Measurements from ENCODE around the gene GPRC5C.

Gene GPRC5C

GRCh38 chr17:74454197-74455024 is 22.5 kb downstream of the GPRC5C start:
- H3K27ac ChIP-seq (ENCODE audit: low read depth, low read length), result no peak overlapping the region
- no peaks in the 10 kb centered on the region for H3K36me3 ChIP-seq (ENCODE audit: control insufficient read depth, insufficient read depth, low read length)
- peak overlapping the region; percentile 73 for H3K4me3 ChIP-seq (ENCODE audit: low read depth, low read length)
- H3K4me1 ChIP-seq (ENCODE audit: control insufficient read depth, insufficient read depth, low read length), result peaks cover 41% of the 10 kb centered on the region
- H3K27me3 ChIP-seq (ENCODE audit: control insufficient read depth, insufficient read depth, low read length), result peaks cover 50% of the 10 kb centered on the region
- peak overlapping the region; percentile 68 for H3K9ac ChIP-seq (ENCODE audit: low read length)
- no peaks in the 10 kb centered on the region for H3K9me3 ChIP-seq (ENCODE audit: control insufficient read depth, insufficient read depth, low read depth, low read length)

- Histone ChIP-seq H3K4me1 (ENCODE audit: control insufficient read depth, insufficient read depth, low read length) (peaks cover 41% of the 10 kb centered on the region), H3K4me3 (ENCODE audit: low read depth, low read length) (peak overlapping the region; percentile 73), H3K27ac (ENCODE audit: low read depth, low read length) (no peak overlapping the region), H3K36me3 (ENCODE audit: control insufficient read depth, insufficient read depth, low read length) (no peaks in the 10 kb centered on the region), H3K9me3 (ENCODE audit: control insufficient read depth, insufficient read depth, low read depth, low read length) (no peaks in the 10 kb centered on the region), H3K27me3 (ENCODE audit: control insufficient read depth, insufficient read depth, low read length) (peaks cover 50% of the 10 kb centered on the region), H3K9ac (ENCODE audit: low read length) (peak overlapping the region; percentile 68)
These were observed 23.2 kb downstream of the GPRC5C start for GRCh38 chr17:74455025-74455545.

- Histone ChIP-seq H3K27me3 (ENCODE audit: control insufficient read depth, insufficient read depth, low read length) (peaks cover 49% of the 10 kb centered on the region), H3K4me1 (ENCODE audit: control insufficient read depth, insufficient read depth, low read length) (peaks cover 41% of the 10 kb centered on the region), H3K27ac (ENCODE audit: low read depth, low read length) (no peak overlapping the region)
These were observed 23.9 kb downstream of the GPRC5C start for GRCh38 chr17:74455821-74456220.

GRCh38 chr17:74457146-74457819 is 25.4 kb downstream of the GPRC5C start:
- no peaks in the 10 kb centered on the region for H3K9me3 ChIP-seq (ENCODE audit: control insufficient read depth, insufficient read depth, low read depth, low read length)
- H3K4me3 ChIP-seq (ENCODE audit: low read depth, low read length), result no peak overlapping the region
- H3K27me3 ChIP-seq (ENCODE audit: control insufficient read depth, insufficient read depth, low read length), result peaks cover 36% of the 10 kb centered on the region
- no peak overlapping the region for H3K27ac ChIP-seq (ENCODE audit: low read depth, low read length)
- no peaks in the 10 kb centered on the region for H3K36me3 ChIP-seq (ENCODE audit: control insufficient read depth, insufficient read depth, low read length)
- peaks cover 35% of the 10 kb centered on the region for H3K4me1 ChIP-seq (ENCODE audit: control insufficient read depth, insufficient read depth, low read length)
- no peak overlapping the region for H3K9ac ChIP-seq (ENCODE audit: low read length)

More at GRCh38 chr17:74455821-74456220, 23.9 kb downstream of the GPRC5C start:
- H3K36me3 ChIP-seq (ENCODE audit: control insufficient read depth, insufficient read depth, low read length), result no peaks in the 10 kb centered on the region
- no peak overlapping the region for H3K4me3 ChIP-seq (ENCODE audit: low read depth, low read length)
- no peaks in the 10 kb centered on the region for H3K9me3 ChIP-seq (ENCODE audit: control insufficient read depth, insufficient read depth, low read depth, low read length)
- H3K9ac ChIP-seq (ENCODE audit: low read length), result no peak overlapping the region

GRCh38 chr17:74457820-74458166 is 25.9 kb downstream of the GPRC5C start:
- no peak overlapping the region for H3K27ac ChIP-seq (ENCODE audit: low read depth, low read length)
- peaks cover 30% of the 10 kb centered on the region for H3K4me1 ChIP-seq (ENCODE audit: control insufficient read depth, insufficient read depth, low read length)
- H3K9ac ChIP-seq (ENCODE audit: low read length), result no peak overlapping the region
- no peaks in the 10 kb centered on the region for H3K36me3 ChIP-seq (ENCODE audit: control insufficient read depth, insufficient read depth, low read length)
- no peak overlapping the region for H3K4me3 ChIP-seq (ENCODE audit: low read depth, low read length)
- no peaks in the 10 kb centered on the region for H3K9me3 ChIP-seq (ENCODE audit: control insufficient read depth, insufficient read depth, low read depth, low read length)
- H3K27me3 ChIP-seq (ENCODE audit: control insufficient read depth, insufficient read depth, low read length), result peaks cover 31% of the 10 kb centered on the region

- Histone ChIP-seq H3K27me3 (ENCODE audit: control insufficient read depth, insufficient read depth, low read length) (peaks cover 21% of the 10 kb centered on the region), H3K9me3 (ENCODE audit: control insufficient read depth, insufficient read depth, low read depth, low read length) (no peaks in the 10 kb centered on the region), H3K4me1 (ENCODE audit: control insufficient read depth, insufficient read depth, low read length) (peaks cover 22% of the 10 kb centered on the region), H3K27ac (ENCODE audit: low read depth, low read length) (no peak overlapping the region), H3K4me3 (ENCODE audit: low read depth, low read length) (no peak overlapping the region), H3K9ac (ENCODE audit: low read length) (no peak overlapping the region), H3K36me3 (ENCODE audit: control insufficient read depth, insufficient read depth, low read length) (no peaks in the 10 kb centered on the region)
These were observed 26.9 kb downstream of the GPRC5C start for GRCh38 chr17:74458835-74459234.

GRCh38 chr17:74459622-74460021 is 27.7 kb downstream of the GPRC5C start:
- Histone ChIP-seq H3K9me3 (ENCODE audit: control insufficient read depth, insufficient read depth, low read depth, low read length) (no peaks in the 10 kb centered on the region), H3K27me3 (ENCODE audit: control insufficient read depth, insufficient read depth, low read length) (peaks cover 19% of the 10 kb centered on the region), H3K4me1 (ENCODE audit: control insufficient read depth, insufficient read depth, low read length) (peaks cover 16% of the 10 kb centered on the region), H3K36me3 (ENCODE audit: control insufficient read depth, insufficient read depth, low read length) (no peaks in the 10 kb centered on the region), H3K4me3 (ENCODE audit: low read depth, low read length) (no peak overlapping the region), H3K27ac (ENCODE audit: low read depth, low read length) (no peak overlapping the region), H3K9ac (ENCODE audit: low read length) (no peak overlapping the region)

GRCh38 chr17:74460241-74460640 is 28.4 kb downstream of the GPRC5C start:
- Histone ChIP-seq H3K9me3 (ENCODE audit: control insufficient read depth, insufficient read depth, low read depth, low read length) (no peaks in the 10 kb centered on the region), H3K27ac (ENCODE audit: low read depth, low read length) (no peak overlapping the region), H3K9ac (ENCODE audit: low read length) (no peak overlapping the region), H3K4me3 (ENCODE audit: low read depth, low read length) (no peak overlapping the region), H3K27me3 (ENCODE audit: control insufficient read depth, insufficient read depth, low read length) (peaks cover 15% of the 10 kb centered on the region), H3K36me3 (ENCODE audit: control insufficient read depth, insufficient read depth, low read length) (no peaks in the 10 kb centered on the region), H3K4me1 (ENCODE audit: control insufficient read depth, insufficient read depth, low read length) (peaks cover 10% of the 10 kb centered on the region)

- Histone ChIP-seq H3K27me3 (ENCODE audit: control insufficient read depth, insufficient read depth, low read length) (peaks cover 18% of the 10 kb centered on the region), H3K4me3 (ENCODE audit: low read depth, low read length) (no peak overlapping the region), H3K36me3 (ENCODE audit: control insufficient read depth, insufficient read depth, low read length) (no peaks in the 10 kb centered on the region), H3K9ac (ENCODE audit: low read length) (no peak overlapping the region), H3K4me1 (ENCODE audit: control insufficient read depth, insufficient read depth, low read length) (peaks cover 6% of the 10 kb centered on the region; the same call in 1 of the 2 replicates), H3K27ac (ENCODE audit: low read depth, low read length) (no peak overlapping the region), H3K9me3 (ENCODE audit: control insufficient read depth, insufficient read depth, low read depth, low read length) (no peaks in the 10 kb centered on the region)
These were observed 29.1 kb downstream of the GPRC5C start for GRCh38 chr17:74460996-74461395.

GRCh38 chr17:74461611-74462010 is 29.7 kb downstream of the GPRC5C start:
- H3K27ac ChIP-seq (ENCODE audit: low read depth, low read length), result no peak overlapping the region
- H3K4me1 ChIP-seq (ENCODE audit: control insufficient read depth, insufficient read depth, low read length), result peaks cover 6% of the 10 kb centered on the region; the same call in 1 of the 2 replicates
- no peaks in the 10 kb centered on the region for H3K36me3 ChIP-seq (ENCODE audit: control insufficient read depth, insufficient read depth, low read length)
- H3K9ac ChIP-seq (ENCODE audit: low read length), result no peak overlapping the region
- no peaks in the 10 kb centered on the region for H3K9me3 ChIP-seq (ENCODE audit: control insufficient read depth, insufficient read depth, low read depth, low read length)
- H3K4me3 ChIP-seq (ENCODE audit: low read depth, low read length), result no peak overlapping the region
- H3K27me3 ChIP-seq (ENCODE audit: control insufficient read depth, insufficient read depth, low read length), result peaks cover 24% of the 10 kb centered on the region
